Right kidney (tissue), 9 donors: ENCODE data around the gene IL16.
A peak's percentile ranks its signal among the peaks of the same experiment; 100 is the strongest.
"Not testable (repeated sequence)": the region's sequence is repeated elsewhere in the genome, so short reads cannot be mapped to it uniquely, and the experiment has no call there.

Experiments used
- DNase-seq: peaks from one replicate; pipeline ENCODE4 v3.0.0-alpha.2; 2016
- long read RNA-seq, 8 donors: transcript quantifications; one replicate each; lab custom pipeline, GENCODE V29; 2026

The IL16 gene
- long read RNA-seq, donor 1, partial matches to known transcripts = 0 of 1 reads
- long read RNA-seq, donor 1, other reads (novel, unspliced or antisense) = 0 of 1 reads
- long read RNA-seq, donor 2 = 0 reads
- long read RNA-seq, donor 3 = 0 reads
- long read RNA-seq, donor 4 = 0 reads
- long read RNA-seq, donor 5 = 0 reads
- long read RNA-seq, donor 6 = 0 reads
- long read RNA-seq, donor 7 = 0 reads
- long read RNA-seq, donor 8, partial matches to known transcripts = 0 of 1 reads
- long read RNA-seq, donor 8, other reads (novel, unspliced or antisense) = 0 of 1 reads

GRCh38 chr15:81196576-81197254, at the start of gene IL16:
TSS of gene IL16 (plus strand) at chr15:81196879. CDS start at chr15:81225400, 28,521 bp downstream.
- no peak for DNase-seq

- DNase-seq = no peak
Observed at GRCh38 chr15:81151389-81151788, 45.3 kb upstream of the IL16 start.

- no peak for DNase-seq
Observed at GRCh38 chr15:81152339-81152738, 44.3 kb upstream of the IL16 start.

GRCh38 chr15:81152799-81153198, 43.9 kb upstream of the IL16 start:
- no peak for DNase-seq

GRCh38 chr15:81155375-81156218, 41.1 kb upstream of the IL16 start:
- no peak for DNase-seq

- DNase-seq = no peak
Observed at GRCh38 chr15:81156324-81156723, 40.4 kb upstream of the IL16 start.

- no peak for DNase-seq
Observed at GRCh38 chr15:81157195-81157938, 39.3 kb upstream of the IL16 start.

GRCh38 chr15:81157939-81158223, 38.8 kb upstream of the IL16 start:
- no peak for DNase-seq

- not testable (repeated sequence) for DNase-seq
Observed at GRCh38 chr15:81158561-81158960, 38.1 kb upstream of the IL16 start.

- DNase-seq = peak; percentile 12
Observed at GRCh38 chr15:81160312-81161159, 36.1 kb upstream of the IL16 start.

- DNase-seq = no peak
Observed at GRCh38 chr15:81161160-81161673, 35.5 kb upstream of the IL16 start.

GRCh38 chr15:81161851-81162250, 34.8 kb upstream of the IL16 start:
- no peak for DNase-seq

GRCh38 chr15:81163961-81164800, 32.5 kb upstream of the IL16 start:
- DNase-seq = no peak

GRCh38 chr15:81165535-81165934, 31.1 kb upstream of the IL16 start:
- no peak for DNase-seq

- DNase-seq = no peak
Observed at GRCh38 chr15:81166636-81167305, 29.9 kb upstream of the IL16 start.

GRCh38 chr15:81168131-81168526, 28.6 kb upstream of the IL16 start:
- no peak for DNase-seq

- DNase-seq = no peak
Observed at GRCh38 chr15:81168644-81169043, 28.0 kb upstream of the IL16 start.

GRCh38 chr15:81170511-81170910, 26.2 kb upstream of the IL16 start:
- DNase-seq = no peak

- DNase-seq = no peak
Observed at GRCh38 chr15:81171286-81171685, 25.4 kb upstream of the IL16 start.
